HG03039 (cell line): ENCODE data around the gene DDX31.
"Not testable (repeated sequence)": the region's sequence is repeated elsewhere in the genome, so short reads cannot be mapped to it uniquely, and the experiment has no call there.

Experiments
- ATAC-seq: cut with Tn5 transposase; IDR thresholded peaks from one replicate; pipeline ENCODE4 v1.9.1; 2021; ENCODE audit warnings: mild to moderate bottlenecking, moderate library complexity; ENCODE audit not compliant: unreplicated experiment

DDX31 gene

GRCh38 chr9:132583584-132584304, 86.0 kb downstream of the DDX31 start:
- ATAC-seq = no peak

GRCh38 chr9:132582786-132583583, 86.8 kb downstream of the DDX31 start:
- no peak for ATAC-seq

GRCh38 chr9:132582276-132582785, 87.5 kb downstream of the DDX31 start, which contains the start of gene BARHL1:
TSS of gene BARHL1 (plus strand) at chr9:132582606. CDS start at chr9:132582798, 192 bp downstream.
- no peak for ATAC-seq

- no peak for ATAC-seq
Measured at GRCh38 chr9:132579427-132579798, 90.4 kb downstream of the DDX31 start.

GRCh38 chr9:132578367-132578932, 91.3 kb downstream of the DDX31 start:
- ATAC-seq = no peak

- no peak for ATAC-seq
Measured at GRCh38 chr9:132577119-132577518, 92.7 kb downstream of the DDX31 start.

GRCh38 chr9:132575811-132576210, 94.0 kb downstream of the DDX31 start:
- ATAC-seq = no peak

GRCh38 chr9:132575005-132575609, 94.7 kb downstream of the DDX31 start:
- ATAC-seq = no peak

GRCh38 chr9:132572921-132573320, 96.9 kb downstream of the DDX31 start:
- ATAC-seq = no peak

GRCh38 chr9:132571806-132572600, 97.8 kb downstream of the DDX31 start:
- ATAC-seq = no peak

- not testable (repeated sequence) for ATAC-seq
Measured at GRCh38 chr9:132568787-132569186, 101.0 kb downstream of the DDX31 start.

- no peak for ATAC-seq
Measured at GRCh38 chr9:132564526-132564925, 105.3 kb downstream of the DDX31 start.

GRCh38 chr9:132562306-132562573, 107.5 kb downstream of the DDX31 start:
- no peak for ATAC-seq

- ATAC-seq = no peak
Measured at GRCh38 chr9:132560616-132561202, 109.1 kb downstream of the DDX31 start.

- ATAC-seq = no peak
Measured at GRCh38 chr9:132559711-132560110, 110.1 kb downstream of the DDX31 start.

- no peak for ATAC-seq
Measured at GRCh38 chr9:132557159-132557558, 112.6 kb downstream of the DDX31 start.

- no peak for ATAC-seq
Measured at GRCh38 chr9:132556714-132557113, 113.1 kb downstream of the DDX31 start.

GRCh38 chr9:132556235-132556634, 113.5 kb downstream of the DDX31 start:
- no peak for ATAC-seq

GRCh38 chr9:132555528-132555927, 114.3 kb downstream of the DDX31 start:
- ATAC-seq = no peak

- ATAC-seq = no peak
Measured at GRCh38 chr9:132554755-132555154, 115.0 kb downstream of the DDX31 start.
